ENCODE results near the gene MRPS15.
"Not testable (repeated sequence)": the region's sequence is repeated elsewhere in the genome, so short reads cannot be mapped to it uniquely, and the experiment has no call there.

MRPS15 gene

DNA sequence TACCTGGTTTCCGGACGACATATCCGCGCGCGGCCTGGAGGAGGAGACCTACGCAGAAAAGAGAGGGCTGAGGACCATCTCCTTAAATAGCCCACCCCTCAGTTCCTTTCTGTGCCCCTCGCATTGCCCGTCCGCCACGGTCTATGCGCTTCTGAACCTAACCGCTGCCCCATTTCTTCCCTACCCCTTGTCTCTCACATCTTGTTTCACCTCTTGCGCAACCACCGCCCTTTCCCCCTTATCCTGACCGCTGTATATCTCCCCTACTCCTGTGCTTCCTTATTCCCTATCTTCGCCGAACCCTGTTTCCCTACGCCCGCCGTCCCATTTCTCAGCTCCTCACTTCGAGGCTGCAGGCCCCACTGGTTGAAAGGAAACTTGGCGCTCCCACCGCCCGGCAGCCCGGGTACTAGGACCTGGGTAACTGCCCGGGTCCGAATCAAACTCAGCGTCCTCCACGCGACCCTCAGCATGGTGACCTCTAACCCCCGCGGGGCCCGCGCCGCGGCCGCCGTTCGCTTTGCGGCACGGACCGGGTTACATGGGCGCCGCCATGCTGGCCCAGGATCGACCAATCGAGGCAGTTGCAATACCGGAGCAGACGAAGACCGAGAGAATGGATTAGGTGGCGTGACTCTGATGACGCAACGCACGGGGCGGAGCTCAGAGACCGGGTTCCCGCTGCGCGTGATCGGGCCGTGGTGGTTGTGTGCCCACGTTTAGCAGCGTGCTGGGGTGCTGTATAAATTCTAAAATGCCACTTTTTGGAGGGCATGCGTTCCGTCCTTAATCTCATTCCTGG lies at the start of gene MRPS15:
MRPS15 (minus strand) TSS at position 582 of the 802 bp plus-strand sequence; CDS start at position 473, 109 bp downstream.
- DNase-seq (ENCODE audit: low read depth), result peak; percentile 86

DNA sequence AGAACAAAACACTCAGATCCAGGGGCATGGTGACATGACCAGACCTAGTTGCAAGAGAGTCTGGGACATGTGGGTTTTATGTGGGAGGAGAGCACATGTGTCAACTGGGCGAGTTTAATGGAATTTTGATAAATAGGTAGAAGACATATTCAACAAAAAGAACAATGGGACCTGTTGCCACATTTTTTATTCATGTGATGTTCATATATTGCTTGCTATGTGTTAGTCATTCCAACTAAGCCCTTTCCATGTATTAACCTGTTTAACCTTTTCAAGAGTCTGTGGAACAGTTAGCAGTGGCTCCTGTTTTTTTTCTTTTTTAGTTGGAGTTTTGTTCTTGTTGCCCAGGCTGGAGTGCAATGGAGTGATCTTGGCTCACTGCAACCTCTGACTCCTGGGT lies 48.7 kb upstream of the MRPS15 start:
- no peak for DNase-seq (ENCODE audit: low read depth)

DNA sequence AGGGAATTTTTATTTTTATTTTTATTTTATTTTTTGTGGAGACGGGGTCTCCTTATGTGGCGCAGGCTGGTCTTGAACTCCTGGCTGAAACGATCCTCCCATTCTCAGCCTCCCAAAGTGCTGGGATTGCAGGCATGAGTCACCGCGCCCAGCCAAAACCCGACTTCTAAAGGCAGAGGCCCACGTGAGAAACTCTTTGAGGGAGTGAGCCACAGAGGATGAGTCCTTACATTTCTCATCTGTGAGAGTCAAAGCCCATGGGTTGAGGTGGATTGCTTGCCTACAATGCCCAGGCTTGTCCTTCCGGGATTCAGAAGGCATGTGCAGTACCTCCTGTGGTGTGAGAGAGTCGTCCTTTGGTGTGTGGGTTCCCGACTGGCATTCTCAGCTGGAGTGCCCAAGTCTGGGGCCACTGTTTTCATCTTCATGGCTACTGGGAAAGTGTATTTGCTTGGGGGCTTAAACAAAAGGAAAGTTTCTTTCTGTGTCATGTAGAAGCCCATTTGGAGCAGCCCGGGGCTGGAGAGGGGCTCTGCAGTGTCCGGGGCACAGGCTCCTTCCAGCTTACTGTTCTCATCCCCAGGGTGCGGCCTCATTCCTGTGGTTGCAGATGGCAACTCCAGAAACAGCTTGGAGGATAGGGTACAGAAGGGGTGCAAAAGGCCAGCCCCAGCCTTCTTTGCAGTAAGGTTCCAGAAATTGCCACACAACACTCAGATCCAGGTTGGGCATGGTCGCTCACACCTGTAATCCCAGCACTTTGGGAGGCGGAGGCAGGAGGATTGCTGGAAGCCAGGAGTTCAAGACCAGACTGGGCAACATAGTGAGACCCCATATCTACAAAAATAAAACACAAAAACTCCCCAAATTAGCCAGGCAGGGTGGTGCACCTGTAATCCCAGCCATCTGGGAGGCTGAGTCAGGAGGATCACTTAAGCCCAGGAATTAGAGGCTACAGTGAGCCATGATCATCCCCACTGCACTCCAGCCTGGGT lies 47.9 kb upstream of the MRPS15 start:
- DNase-seq (ENCODE audit: low read depth), result no peak

DNA sequence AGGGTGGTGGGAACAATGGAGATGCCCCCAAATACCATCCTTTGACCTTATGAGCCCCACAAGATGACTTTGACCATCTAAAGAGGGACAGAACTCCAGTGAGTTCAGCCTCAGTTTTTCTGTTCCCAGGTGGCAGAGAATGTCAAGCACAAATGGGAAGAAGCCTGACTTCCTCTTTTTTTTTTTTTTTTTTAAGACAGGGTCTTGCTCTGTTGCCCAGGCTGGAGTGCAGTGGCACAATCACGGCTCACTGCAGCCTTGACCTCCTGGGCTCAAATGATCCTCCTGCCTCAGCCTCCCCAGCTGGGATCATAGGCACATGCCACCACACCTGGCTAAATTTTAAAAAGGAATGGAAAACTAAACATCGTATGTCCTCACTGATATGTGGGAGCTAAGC lies 47.0 kb upstream of the MRPS15 start:
- not testable (repeated sequence) for DNase-seq (ENCODE audit: low read depth)

DNA sequence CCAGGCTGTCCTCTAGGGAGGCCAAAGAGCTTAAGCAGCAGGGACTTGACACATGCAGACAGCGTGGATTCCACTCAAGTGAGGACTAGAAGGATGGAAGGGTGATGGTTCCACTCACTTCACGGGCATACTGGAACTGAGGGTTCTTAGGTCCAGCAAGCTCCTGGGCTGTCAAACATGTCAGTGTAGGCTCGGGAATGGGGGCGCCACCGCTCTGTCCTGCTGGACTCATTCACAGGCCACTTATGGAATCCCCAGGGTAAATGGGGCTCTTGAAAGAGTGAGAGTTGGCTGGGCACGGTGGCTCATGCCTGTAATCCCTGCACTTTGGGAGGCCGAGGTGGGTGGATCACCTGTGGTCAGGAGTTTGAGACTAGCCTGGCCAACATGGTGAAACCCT lies 46.2 kb upstream of the MRPS15 start:
- no peak for DNase-seq (ENCODE audit: low read depth)

DNA sequence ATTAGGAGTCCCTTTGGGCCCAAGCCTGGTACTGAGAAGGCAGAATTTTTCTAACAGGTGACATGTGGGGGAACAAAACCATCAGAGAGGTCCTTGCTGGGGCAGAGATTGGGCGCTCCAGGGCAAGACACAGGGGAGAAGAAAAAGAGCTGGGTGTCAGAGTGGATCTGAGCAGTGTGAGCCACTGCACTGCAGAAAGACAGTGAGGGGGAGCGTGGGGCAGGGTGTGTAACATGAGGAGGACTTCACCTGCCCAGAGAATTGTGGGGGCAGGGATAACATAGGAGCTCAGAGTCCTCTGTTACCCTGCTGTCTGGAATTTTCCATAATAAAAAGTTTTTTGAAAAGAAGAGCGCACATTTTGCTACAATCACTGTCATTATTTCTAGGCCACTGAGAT lies 44.1 kb upstream of the MRPS15 start:
- DNase-seq (ENCODE audit: low read depth), result no peak

DNA sequence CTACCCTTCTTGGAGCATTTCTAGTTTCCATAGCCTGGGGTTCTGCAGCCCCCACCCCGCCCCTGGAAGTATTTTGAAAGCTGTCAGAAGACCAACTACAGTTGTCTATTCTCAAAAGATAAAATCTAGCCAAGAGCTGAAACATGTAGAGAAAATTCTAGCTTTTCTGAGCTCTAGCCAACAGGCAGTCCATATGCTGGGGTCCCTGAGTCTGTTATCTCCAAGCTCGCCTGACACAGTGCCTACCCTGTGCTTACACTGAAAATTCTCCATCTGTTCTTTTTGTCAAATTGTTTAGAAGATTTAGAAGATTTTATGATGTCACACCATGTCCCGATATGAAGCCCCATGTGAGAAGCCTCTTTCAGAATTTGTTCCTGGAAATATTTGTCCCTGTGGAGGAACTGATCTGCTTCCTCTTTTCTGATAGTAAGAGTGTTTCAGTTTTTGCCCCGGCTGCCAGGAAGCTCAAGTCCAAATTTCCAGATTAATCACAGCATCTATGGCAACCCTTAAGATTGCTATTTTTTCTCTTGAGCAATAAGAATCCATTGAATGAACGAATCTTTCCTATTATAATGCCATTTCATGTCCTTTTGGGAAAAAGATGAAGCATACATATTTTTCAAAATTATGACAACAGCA lies 42.2 kb upstream of the MRPS15 start:
- no peak for DNase-seq (ENCODE audit: low read depth)

DNA sequence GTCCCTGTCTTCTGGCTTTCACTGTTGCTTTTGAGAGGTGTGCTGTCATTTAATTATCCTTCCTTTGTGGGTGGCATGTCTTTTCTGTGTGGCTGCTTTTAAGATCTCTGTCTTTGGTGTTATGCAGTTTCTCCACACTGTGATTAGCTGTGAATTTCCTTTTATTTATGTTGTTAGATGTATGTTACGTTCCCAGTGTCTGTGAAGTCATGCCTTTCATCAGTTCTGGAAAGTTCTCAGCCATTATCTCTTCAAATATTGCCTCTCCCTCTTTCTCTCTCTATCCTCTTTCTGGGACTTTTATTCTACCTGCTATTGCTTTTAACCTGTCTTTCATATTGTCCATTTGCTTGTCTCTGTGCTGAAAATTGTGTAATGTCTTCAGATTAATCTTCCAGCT lies 39.5 kb upstream of the MRPS15 start:
- no peak for DNase-seq (ENCODE audit: low read depth)

DNA sequence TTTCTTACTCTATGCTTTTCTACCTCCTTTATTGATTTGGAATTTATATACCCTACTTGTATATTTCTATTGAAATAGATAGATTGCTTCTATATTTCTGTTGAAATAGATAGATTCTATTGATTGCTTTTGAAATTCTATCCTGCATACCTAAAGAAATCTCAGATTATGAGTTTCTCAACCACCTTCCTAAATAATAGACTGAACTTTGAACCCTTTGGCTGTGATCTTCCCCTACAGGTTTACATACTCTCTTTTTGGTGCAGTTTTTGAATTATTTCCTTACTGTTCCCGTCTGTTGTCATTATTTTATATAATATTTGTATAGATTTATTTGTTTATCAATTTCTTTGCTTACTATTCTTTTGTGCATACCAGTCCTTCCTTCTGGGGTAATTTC lies 39.0 kb upstream of the MRPS15 start:
- DNase-seq (ENCODE audit: low read depth), result no peak

DNA sequence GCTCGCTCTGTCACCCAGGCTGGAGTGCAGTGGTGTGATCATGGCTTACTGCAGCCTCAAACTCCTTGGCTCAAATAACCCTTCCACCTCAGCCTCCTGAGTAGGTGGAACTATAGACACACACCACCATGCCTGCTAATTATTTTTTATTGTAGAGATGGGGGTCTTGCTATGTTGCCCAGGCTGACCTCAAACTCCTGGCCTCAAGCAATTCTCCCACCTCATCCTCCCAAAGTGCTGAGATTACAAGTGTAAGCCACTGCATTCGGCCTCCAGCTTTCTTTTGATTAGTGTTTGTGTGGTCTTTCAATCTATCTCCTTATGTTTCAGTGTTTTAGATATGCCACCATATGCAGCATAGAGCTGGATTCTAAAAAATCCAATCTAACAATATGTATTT lies 38.4 kb upstream of the MRPS15 start:
- no peak for DNase-seq (ENCODE audit: low read depth)

DNA sequence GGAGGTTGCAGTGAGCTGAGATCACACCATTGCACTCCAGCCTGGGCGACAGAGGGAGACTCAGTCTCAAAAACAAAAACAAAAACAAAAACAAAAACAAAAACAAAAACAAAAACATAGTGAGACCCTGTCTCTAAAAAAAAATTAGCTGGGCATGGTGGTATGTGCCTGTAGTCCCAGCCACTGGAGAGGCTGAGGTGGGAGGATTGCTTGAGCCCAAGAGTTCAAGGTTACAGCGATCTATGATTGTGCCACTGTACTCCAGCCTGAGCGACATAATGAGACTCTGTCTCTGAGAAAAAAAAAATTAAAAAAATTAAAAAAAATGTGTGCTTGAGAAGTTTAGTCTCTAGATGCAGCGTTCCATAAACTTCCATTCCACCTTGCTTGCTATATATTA lies 37.7 kb upstream of the MRPS15 start:
- not testable (repeated sequence) for DNase-seq (ENCODE audit: low read depth)

DNA sequence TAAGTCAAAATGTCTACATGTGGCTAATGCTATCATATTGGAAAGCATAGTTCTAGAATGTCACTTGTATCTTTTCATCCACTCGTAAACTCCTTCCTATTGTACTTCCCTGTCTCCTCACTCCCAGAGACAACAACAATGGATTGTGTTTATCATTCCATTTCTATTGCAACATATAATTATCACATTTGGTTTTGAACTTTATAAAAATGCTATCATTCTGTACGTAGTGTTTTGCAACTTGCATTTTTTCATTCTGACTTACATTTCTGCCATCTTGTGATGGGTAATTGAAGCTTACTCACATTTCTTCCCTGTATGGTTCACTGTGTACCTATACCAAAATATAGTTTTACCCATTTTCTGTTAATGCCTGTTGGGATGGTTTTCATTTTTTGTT lies 33.0 kb upstream of the MRPS15 start:
- no peak for DNase-seq (ENCODE audit: low read depth)

DNA sequence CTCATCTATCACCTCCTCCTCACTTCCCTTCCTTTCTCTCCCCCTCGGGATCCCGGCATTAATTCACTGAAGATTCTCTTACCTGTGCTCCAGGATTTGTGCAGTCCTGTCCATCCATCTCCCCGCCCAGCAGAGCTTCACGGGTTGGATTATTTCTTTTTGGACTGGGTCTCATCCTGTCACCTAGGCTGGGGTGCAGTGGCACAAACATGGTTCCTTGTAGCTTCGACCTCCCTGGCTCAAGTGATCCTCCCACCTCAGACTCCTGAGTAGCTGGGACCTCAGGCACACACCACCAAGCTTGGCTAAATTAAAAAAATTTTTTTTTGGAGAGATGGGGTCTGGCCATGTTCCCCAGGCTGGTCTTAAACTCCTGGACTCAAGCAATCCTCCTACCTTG lies 30.8 kb upstream of the MRPS15 start:
- DNase-seq (ENCODE audit: low read depth), result no peak

DNA sequence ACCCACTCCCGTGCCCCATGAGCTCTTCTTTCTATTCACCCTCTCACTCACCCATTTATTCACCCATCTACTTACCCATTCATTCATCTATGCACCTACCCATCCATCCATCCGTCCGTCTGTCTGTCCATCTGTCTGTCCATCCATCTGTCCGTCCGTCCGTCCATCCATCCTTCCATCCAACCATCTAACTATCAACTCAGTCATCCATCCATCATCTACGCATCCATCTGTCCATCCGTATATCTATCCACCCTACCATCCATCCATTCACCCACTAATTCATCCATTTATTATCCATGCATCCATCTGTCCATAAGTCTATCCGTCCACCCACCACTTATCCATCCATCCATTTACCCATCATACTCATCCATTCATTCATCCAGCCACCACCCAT lies 29.3 kb upstream of the MRPS15 start:
- DNase-seq (ENCODE audit: low read depth), result no peak

DNA sequence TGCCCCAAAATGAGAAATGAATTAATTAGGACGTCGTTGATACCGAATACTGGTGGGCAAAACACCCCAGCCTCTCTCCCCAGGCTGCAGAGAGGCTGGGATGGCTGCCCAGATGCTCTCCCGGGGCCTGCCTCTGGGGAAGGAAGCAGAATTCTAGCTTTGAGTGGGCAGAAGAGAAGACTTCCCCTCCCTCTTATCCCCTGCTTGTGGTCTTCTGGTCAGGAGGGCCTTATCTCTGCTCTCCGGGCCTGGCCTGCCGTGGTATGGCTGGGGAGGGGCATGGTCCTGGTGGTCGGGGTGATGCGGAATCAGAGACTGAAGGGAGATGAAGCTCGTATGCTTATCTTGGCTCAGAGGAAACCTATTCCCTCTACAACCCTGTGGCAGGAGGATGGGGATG lies 28.3 kb upstream of the MRPS15 start:
- no peak for DNase-seq (ENCODE audit: low read depth)

DNA sequence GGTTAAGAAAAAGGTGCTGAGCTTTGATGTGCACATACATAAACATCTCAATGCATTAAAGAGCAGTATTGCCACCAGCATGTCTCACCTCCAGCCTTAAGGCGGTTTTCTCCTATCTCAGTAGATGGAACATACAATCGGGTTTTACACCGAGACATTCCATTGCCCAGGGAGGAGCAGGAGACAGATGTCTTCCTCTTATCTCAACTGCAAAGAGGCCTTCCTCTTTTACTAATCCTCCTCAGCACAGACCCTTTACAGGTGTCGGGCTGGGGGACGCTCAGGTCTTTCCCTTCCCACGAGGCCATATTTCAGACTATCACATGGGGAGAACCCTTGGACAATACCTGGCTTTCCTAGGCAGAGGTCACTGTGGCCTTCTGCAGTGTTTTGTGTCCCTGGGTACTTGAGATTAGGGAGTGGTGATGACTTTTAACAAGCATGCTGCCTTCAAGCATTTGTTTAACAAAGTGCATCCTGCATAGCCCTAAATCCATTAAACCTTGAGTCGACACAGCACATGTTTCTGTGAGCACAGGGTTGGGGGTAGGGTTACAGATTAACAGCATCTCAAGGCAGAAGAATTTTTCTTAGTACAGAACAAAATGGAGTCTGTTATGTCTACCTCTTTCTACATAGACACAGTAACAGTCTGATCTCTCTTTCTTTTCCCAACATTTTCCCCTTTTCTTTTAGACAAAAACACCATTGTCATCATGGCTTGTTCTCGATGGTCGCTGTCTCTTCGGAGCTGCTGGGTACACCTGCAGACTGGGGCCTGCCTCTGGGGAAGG lies 25.3 kb upstream of the MRPS15 start:
- DNase-seq (ENCODE audit: low read depth), result not testable (repeated sequence)

DNA sequence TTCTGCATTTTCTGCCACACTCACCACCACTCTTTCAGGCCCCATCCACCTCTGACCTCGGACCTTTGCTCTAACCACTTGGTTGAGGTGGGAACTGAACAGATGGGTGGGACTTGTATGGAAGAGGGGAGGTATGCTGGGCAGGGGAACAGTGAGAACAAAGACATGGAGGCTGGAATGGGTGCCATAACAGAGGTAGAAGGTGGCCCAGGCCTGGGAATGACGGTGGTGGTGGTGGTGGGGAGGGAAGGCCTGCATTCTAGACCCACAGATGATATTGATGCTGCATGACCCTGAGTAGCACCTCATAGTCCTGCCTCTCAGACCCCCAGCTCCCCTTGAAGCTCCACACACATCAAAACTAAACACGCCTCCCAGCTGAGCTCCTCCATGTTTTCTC lies 23.7 kb upstream of the MRPS15 start:
- no peak for DNase-seq (ENCODE audit: low read depth)

DNA sequence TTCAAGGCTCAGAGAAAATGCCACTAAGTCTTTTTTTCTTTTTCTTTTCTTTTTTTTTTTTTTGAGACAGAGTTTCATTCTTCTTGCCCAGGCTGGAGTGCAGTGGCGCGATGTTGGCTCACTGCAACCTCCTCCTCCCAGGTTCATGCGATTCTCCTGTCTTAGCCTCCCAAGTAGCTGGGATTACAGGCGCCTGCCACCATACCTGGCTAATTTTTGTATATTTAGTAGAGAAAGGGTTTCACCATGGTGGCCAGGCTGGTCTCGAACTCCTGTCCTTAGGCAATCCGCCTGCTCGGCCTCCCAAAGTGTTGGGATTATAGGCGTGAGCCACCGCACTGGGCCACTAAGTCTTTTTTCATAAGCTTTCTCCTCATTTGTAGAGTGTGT lies 23.1 kb upstream of the MRPS15 start:
- DNase-seq (ENCODE audit: low read depth), result not testable (repeated sequence)

DNA sequence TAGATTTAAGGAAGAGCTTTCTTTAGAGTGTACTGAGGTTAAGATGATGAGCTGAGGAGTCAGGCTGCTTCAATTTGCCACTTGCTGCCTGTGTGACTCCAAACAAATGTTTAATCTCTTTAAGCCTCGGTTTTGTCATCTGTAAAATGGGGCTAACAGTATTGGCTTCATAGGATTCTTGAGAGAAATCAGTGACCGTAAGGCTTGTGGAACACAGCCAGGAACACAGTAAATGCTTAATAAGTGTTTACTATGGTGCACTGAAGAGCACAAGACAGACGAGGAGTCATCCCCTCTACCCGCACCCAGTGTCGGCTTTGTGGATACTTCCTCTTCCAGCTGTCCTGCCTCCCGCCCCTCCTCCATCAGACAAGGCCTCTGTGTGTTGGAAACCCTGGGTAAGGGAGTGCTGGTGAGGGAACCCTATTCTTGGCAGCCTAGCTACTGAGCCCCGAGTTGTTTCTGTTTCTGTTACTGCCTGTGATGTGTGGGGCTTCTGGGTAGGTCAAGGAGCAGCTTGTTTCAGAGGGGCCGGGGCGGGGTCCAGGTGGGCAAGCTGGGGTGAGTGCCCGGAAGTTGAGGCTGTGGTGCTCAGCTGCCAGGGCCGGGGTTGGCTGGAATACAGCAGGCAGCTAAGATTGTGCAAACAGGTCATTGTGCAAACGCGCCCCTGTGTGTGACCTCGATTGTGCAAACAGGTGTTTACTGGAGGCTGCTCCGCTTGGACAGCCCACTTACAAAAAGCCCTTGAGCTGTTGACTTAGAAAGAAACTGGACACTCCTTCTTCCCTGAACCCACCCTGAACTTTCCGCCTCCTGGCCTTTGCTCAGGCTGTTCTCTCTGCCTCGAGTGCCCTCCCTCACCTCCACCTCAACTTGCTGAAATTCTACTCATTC lies 22.5 kb upstream of the MRPS15 start:
- no peak for DNase-seq (ENCODE audit: low read depth)

DNA sequence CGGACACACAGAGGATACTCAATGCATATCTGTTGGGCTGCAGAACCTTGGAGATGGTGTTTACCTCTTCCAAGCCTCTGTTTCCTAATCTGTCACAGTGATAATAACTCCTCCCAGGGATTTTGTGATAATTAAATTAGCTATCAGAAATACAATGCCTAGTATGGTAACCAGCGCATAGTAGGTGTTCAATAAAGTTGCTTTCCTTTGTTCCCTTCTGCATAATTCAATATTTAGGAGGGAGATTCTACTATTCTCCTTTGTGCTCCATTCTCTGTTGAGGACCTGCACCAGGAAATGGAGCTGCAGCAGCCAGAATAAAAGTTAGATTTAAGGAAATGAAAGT lies 21.9 kb upstream of the MRPS15 start:
- no peak for DNase-seq (ENCODE audit: low read depth)

DNA sequence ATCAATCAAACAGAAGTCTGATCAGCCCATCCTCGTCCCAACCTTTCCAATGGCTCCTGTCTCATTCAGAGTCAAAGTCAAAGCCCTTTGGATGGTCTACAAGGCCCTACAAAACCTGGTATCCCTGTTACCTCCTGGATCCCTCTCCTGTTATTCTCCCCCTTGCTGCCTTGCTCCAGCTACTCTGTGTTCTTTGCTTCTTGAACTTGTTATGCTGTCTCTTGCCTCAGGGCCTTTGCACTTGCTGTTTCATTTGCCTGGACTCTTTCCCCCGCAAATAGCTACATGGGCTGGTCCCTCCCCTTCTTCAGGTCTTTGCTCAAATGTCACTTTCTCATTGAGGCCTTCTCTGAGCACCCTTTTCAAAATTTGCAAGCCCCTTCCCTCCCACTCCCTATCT lies 19.9 kb upstream of the MRPS15 start:
- DNase-seq (ENCODE audit: low read depth), result no peak

Measured in T-helper 22 cell (primary cell).